ENCODE results near the gene PRPF4.

PRPF4 gene

GRCh38 chr9:113316030-113316429 lies 40.6 kb downstream of the PRPF4 start:
- no CpG with 5 or more reads among the region's 4 CpGs for WGBS, 2 donors (ENCODE audit: extremely low coverage in 2 of 2, insufficient read length in 2 of 2, insufficient replicate concordance in 1 of 2)
- H2AFZ ChIP-seq (ENCODE audit: low read length) = peak overlapping the region; percentile 6
- H2BK12ac ChIP-seq (ENCODE audit: low read length) = no peak overlapping the region
- H3K4me3 ChIP-seq (ENCODE audit: low read length in 2 of 2) = no peak overlapping the region
- H3K79me1 ChIP-seq (ENCODE audit: low read depth, low read length) = no peaks in the 10 kb centered on the region
- no peak overlapping the region for H3K9ac ChIP-seq (ENCODE audit: low read depth, low read length, poor library complexity)
- DNase-seq (ENCODE audit: low spot score) = no peak
- no peaks in the 10 kb centered on the region for H3K36me3 ChIP-seq (replicated peaks in 1 of 2; ENCODE audit: control insufficient read depth in 2 of 2, insufficient read depth in 2 of 2, low read length in 2 of 2)
- H3K14ac ChIP-seq (ENCODE audit: low read length) = no peak overlapping the region
- no peak overlapping the region for H4K8ac ChIP-seq (ENCODE audit: low read depth, low read length)
- no peak overlapping the region for H3K23ac ChIP-seq (ENCODE audit: low read depth, low read length, poor library complexity)
- no peak overlapping the region for H2BK120ac ChIP-seq (ENCODE audit: low read depth, low read length)
- no peak overlapping the region for H2AK5ac ChIP-seq (ENCODE audit: low read depth, low read length)
- H2BK15ac ChIP-seq (ENCODE audit: low read length) = no peak overlapping the region
- no peak overlapping the region for H2BK5ac ChIP-seq (ENCODE audit: low read length)
- no peak overlapping the region for H3K27ac ChIP-seq (replicated peaks; ENCODE audit: low read length)
- peaks cover 2 to 9% of the 10 kb centered on the region in 2 donors for H3K4me1 ChIP-seq (ENCODE audit: control insufficient read depth in 2 of 2, insufficient read depth in 1 of 2, low read depth in 1 of 2, low read length in 2 of 2)
- H3K9me3 ChIP-seq (replicated peaks in 1 of 2; ENCODE audit: control insufficient read depth in 2 of 2, insufficient read depth in 1 of 2, low read depth in 1 of 2, low read length in 2 of 2) = no peaks in the 10 kb centered on the region
- H4K91ac ChIP-seq (ENCODE audit: low read depth, low read length, poor library complexity) = no peak overlapping the region
- H3K18ac ChIP-seq (ENCODE audit: low read length) = no peak overlapping the region
- no peaks in the 10 kb centered on the region for H3K27me3 ChIP-seq (ENCODE audit: control insufficient read depth in 3 of 3, insufficient read depth in 3 of 3, low read depth in 1 of 3, low read length in 3 of 3)
- H3K4ac ChIP-seq (ENCODE audit: low read length) = no peak overlapping the region
- no peak overlapping the region for H3K4me2 ChIP-seq (ENCODE audit: insufficient read depth, low read length, poor library complexity, severe bottlenecking)

DNA sequence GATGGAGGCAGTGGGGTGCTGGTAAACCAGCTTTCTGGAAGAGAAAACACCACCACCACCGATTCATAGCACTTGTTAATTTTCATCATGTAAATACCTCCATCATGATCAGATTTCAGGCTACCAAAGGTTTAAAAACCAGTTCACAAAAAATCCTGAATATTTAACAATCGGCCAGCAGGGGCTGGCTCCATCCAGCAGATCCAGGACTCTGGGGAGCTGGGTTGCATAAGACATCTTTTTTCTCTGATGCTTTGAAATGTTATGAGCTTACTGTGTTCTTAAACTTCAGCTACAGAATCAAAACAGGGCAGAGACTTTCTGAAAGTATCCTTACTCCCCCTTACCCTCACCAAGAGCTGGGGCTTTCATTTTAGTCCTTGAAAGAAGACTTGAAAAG lies 42.3 kb downstream of the PRPF4 start:
- Histone ChIP-seq H3K9ac (ENCODE audit: low read depth, low read length, poor library complexity) (no peak overlapping the region), H2BK15ac (ENCODE audit: low read length) (no peak overlapping the region)
- no CpG with 5 or more reads among the region's 2 CpGs for WGBS, 2 donors (ENCODE audit: extremely low coverage in 2 of 2, insufficient read length in 2 of 2, insufficient replicate concordance in 1 of 2)

DNA sequence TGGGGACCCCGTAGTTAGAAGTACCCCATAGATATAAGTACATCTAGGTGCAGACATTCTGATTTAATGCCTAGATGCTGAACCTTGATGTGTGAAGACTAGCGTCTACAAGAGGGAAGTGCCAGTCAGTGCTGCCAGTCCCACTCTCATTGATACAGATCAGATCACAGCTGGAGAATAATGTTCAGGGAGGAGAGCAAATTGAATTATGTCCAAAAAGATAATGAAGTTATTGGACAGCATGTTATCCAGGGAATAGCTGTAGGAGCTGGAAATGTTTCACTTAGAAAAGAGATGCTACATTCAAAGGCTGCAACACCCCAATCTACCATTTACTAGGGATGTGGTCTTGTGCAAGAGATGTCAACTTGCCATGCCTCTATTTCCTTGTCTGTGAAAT lies 43.6 kb downstream of the PRPF4 start:
- Histone ChIP-seq H3K9me3 (replicated peaks in 1 of 2; ENCODE audit: control insufficient read depth in 2 of 2, insufficient read depth in 1 of 2, low read depth in 1 of 2, low read length in 2 of 2) (no peaks in the 10 kb centered on the region), H2BK12ac (ENCODE audit: low read length) (no peak overlapping the region), H3K18ac (ENCODE audit: low read length) (no peak overlapping the region), H2BK5ac (ENCODE audit: low read length) (no peak overlapping the region), H3K4me3 (ENCODE audit: low read length in 2 of 2) (no peak overlapping the region), H4K8ac (ENCODE audit: low read depth, low read length) (no peak overlapping the region), H3K9ac (ENCODE audit: low read depth, low read length, poor library complexity) (no peak overlapping the region), H3K4ac (ENCODE audit: low read length) (no peak overlapping the region), H3K27ac (replicated peaks; ENCODE audit: low read length) (no peak overlapping the region), H3K36me3 (replicated peaks in 1 of 2; ENCODE audit: control insufficient read depth in 2 of 2, insufficient read depth in 2 of 2, low read length in 2 of 2) (no peaks in the 10 kb centered on the region), H4K91ac (ENCODE audit: low read depth, low read length, poor library complexity) (no peak overlapping the region), H3K4me2 (ENCODE audit: insufficient read depth, low read length, poor library complexity, severe bottlenecking) (no peak overlapping the region), H3K79me1 (ENCODE audit: low read depth, low read length) (no peaks in the 10 kb centered on the region), H2BK120ac (ENCODE audit: low read depth, low read length) (no peak overlapping the region), H3K27me3 (ENCODE audit: control insufficient read depth in 3 of 3, insufficient read depth in 3 of 3, low read depth in 1 of 3, low read length in 3 of 3) (no peaks in the 10 kb centered on the region), H2BK15ac (ENCODE audit: low read length) (no peak overlapping the region), H3K4me1 (ENCODE audit: control insufficient read depth in 2 of 2, insufficient read depth in 1 of 2, low read depth in 1 of 2, low read length in 2 of 2) (peaks cover 2 to 9% of the 10 kb centered on the region in 2 donors), H2AFZ (ENCODE audit: low read length) (no peak overlapping the region), H3K14ac (ENCODE audit: low read length) (no peak overlapping the region), H2AK5ac (ENCODE audit: low read depth, low read length) (no peak overlapping the region), H3K23ac (ENCODE audit: low read depth, low read length, poor library complexity) (no peak overlapping the region)
- no CpG with 5 or more reads among the region's 2 CpGs for WGBS, 2 donors (ENCODE audit: extremely low coverage in 2 of 2, insufficient read length in 2 of 2, insufficient replicate concordance in 1 of 2)
- DNase-seq (ENCODE audit: low spot score) = no peak

More for the DNA sequence above, 42.3 kb downstream of the PRPF4 start:
- H2BK12ac ChIP-seq (ENCODE audit: low read length) = no peak overlapping the region
- H3K79me1 ChIP-seq (ENCODE audit: low read depth, low read length) = no peaks in the 10 kb centered on the region
- H3K4me2 ChIP-seq (ENCODE audit: insufficient read depth, low read length, poor library complexity, severe bottlenecking) = no peak overlapping the region
- H3K27ac ChIP-seq (replicated peaks; ENCODE audit: low read length) = no peak overlapping the region
- no peak overlapping the region for H2BK5ac ChIP-seq (ENCODE audit: low read length)
- no peak for DNase-seq (ENCODE audit: low spot score)
- H3K36me3 ChIP-seq (replicated peaks in 1 of 2; ENCODE audit: control insufficient read depth in 2 of 2, insufficient read depth in 2 of 2, low read length in 2 of 2) = no peaks in the 10 kb centered on the region
- H2BK120ac ChIP-seq (ENCODE audit: low read depth, low read length) = no peak overlapping the region
- H4K8ac ChIP-seq (ENCODE audit: low read depth, low read length) = no peak overlapping the region
- H3K23ac ChIP-seq (ENCODE audit: low read depth, low read length, poor library complexity) = no peak overlapping the region
- H3K27me3 ChIP-seq (ENCODE audit: control insufficient read depth in 3 of 3, insufficient read depth in 3 of 3, low read depth in 1 of 3, low read length in 3 of 3) = no peaks in the 10 kb centered on the region
- no peak overlapping the region for H2AFZ ChIP-seq (ENCODE audit: low read length)
- H2AK5ac ChIP-seq (ENCODE audit: low read depth, low read length) = no peak overlapping the region
- H3K4me1 ChIP-seq (ENCODE audit: control insufficient read depth in 2 of 2, insufficient read depth in 1 of 2, low read depth in 1 of 2, low read length in 2 of 2) = peaks cover 2 to 9% of the 10 kb centered on the region in 2 donors
- H3K9me3 ChIP-seq (replicated peaks in 1 of 2; ENCODE audit: control insufficient read depth in 2 of 2, insufficient read depth in 1 of 2, low read depth in 1 of 2, low read length in 2 of 2) = no peaks in the 10 kb centered on the region
- H4K91ac ChIP-seq (ENCODE audit: low read depth, low read length, poor library complexity) = no peak overlapping the region
- H3K18ac ChIP-seq (ENCODE audit: low read length) = no peak overlapping the region
- H3K4ac ChIP-seq (ENCODE audit: low read length) = no peak overlapping the region
- H3K4me3 ChIP-seq (ENCODE audit: low read length in 2 of 2) = no peak overlapping the region
- no peak overlapping the region for H3K14ac ChIP-seq (ENCODE audit: low read length)

DNA sequence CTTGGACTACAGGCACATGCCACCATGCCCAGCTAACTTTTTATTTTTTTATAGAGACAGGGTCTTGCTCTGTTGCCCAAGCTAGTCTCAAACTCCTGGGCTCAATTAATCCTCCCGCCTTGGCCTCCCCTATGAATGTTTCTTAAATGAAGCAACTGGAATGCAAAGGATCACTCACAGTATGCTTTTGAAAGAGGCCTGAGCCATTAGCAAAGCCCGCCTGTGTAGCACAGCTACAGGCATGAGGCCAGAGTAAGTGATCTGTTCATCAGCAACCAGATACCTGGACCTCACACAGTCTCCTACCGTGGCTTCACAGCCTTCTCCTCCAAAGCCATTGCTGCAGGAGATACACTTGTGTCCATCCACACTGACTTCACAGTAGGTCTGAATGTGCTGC lies 44.6 kb downstream of the PRPF4 start:
- Histone ChIP-seq H4K91ac (ENCODE audit: low read depth, low read length, poor library complexity) (no peak overlapping the region), H2BK5ac (ENCODE audit: low read length) (no peak overlapping the region), H3K79me1 (ENCODE audit: low read depth, low read length) (no peaks in the 10 kb centered on the region), H3K23ac (ENCODE audit: low read depth, low read length, poor library complexity) (no peak overlapping the region), H2AK5ac (ENCODE audit: low read depth, low read length) (no peak overlapping the region), H3K27me3 (ENCODE audit: control insufficient read depth in 3 of 3, insufficient read depth in 3 of 3, low read depth in 1 of 3, low read length in 3 of 3) (no peaks in the 10 kb centered on the region), H3K4me3 (ENCODE audit: low read length in 2 of 2) (no peak overlapping the region), H3K9ac (ENCODE audit: low read depth, low read length, poor library complexity) (no peak overlapping the region), H4K8ac (ENCODE audit: low read depth, low read length) (no peak overlapping the region), H3K18ac (ENCODE audit: low read length) (no peak overlapping the region), H3K36me3 (replicated peaks in 1 of 2; ENCODE audit: control insufficient read depth in 2 of 2, insufficient read depth in 2 of 2, low read length in 2 of 2) (no peaks in the 10 kb centered on the region), H2BK15ac (ENCODE audit: low read length) (no peak overlapping the region), H2BK120ac (ENCODE audit: low read depth, low read length) (no peak overlapping the region), H3K4me2 (ENCODE audit: insufficient read depth, low read length, poor library complexity, severe bottlenecking) (no peak overlapping the region), H3K4ac (ENCODE audit: low read length) (no peak overlapping the region), H3K14ac (ENCODE audit: low read length) (no peak overlapping the region), H2AFZ (ENCODE audit: low read length) (no peak overlapping the region), H3K9me3 (replicated peaks in 1 of 2; ENCODE audit: control insufficient read depth in 2 of 2, insufficient read depth in 1 of 2, low read depth in 1 of 2, low read length in 2 of 2) (no peaks in the 10 kb centered on the region), H2BK12ac (ENCODE audit: low read length) (no peak overlapping the region), H3K27ac (replicated peaks; ENCODE audit: low read length) (no peak overlapping the region), H3K4me1 (ENCODE audit: control insufficient read depth in 2 of 2, insufficient read depth in 1 of 2, low read depth in 1 of 2, low read length in 2 of 2) (peaks cover 2 to 9% of the 10 kb centered on the region in 2 donors)
- DNase-seq (ENCODE audit: low spot score) = no peak
- no CpG with 5 or more reads among the region's 3 CpGs for WGBS, 2 donors (ENCODE audit: extremely low coverage in 2 of 2, insufficient read length in 2 of 2, insufficient replicate concordance in 1 of 2)
